Mucosa of descending colon (tissue), 3 donors: ENCODE measurements around the gene SYNDIG1. TPM values are rescaled to one million over a fixed set of nuclear protein-coding genes. Genes with fewer than 3 reads are reported as not detected.

Experiments
- ATAC-seq: fragments of 200-7000 bp; cut with Tn5 transposase; one replicate; pipeline ENCODE4 v1.9.1; 2020; ENCODE audit warnings: mild to moderate bottlenecking, moderate library complexity
- DNase-seq, 3 donors: peaks; one replicate each; pipeline ENCODE4 v3.0.0-alpha.2; 2020
- H3K36me3 ChIP-seq: fragments of 200-600 bp; one replicate; pipeline ENCODE4 v1.8.0; 2021; ENCODE audit warnings: low read depth, mild to moderate bottlenecking
- H3K4me1 ChIP-seq: fragments of 200-600 bp; one replicate; pipeline ENCODE4 v1.8.0; 2021; ENCODE audit warnings: low read depth, mild to moderate bottlenecking
- H3K4me3 ChIP-seq: fragments of 200-600 bp; one replicate; pipeline ENCODE4 v1.8.0; 2021; ENCODE audit warnings: mild to moderate bottlenecking
- H3K9me3 ChIP-seq: fragments of 200-600 bp; one replicate; pipeline ENCODE4 v1.8.0; 2021; ENCODE audit warnings: mild to moderate bottlenecking
- CTCF ChIP-seq: fragments of 200-600 bp; IDR thresholded peaks from one replicate; pipeline ENCODE4 v1.8.0; 2022; ENCODE audit warnings: antibody characterized with exemption, mild to moderate bottlenecking
- intact Hi-C, 2 donors: fragments of 100-400 bp; cut with DNase I in 1 of 2; cut with micrococcal nuclease in 1 of 2; formaldehyde crosslinking; loops; one replicate each; pipeline versions ENCODE4 v1.11.0 to v1.11.1; 2022; cut with DNase I, micrococcal nuclease
- total RNA-seq, 3 donors: library from RNA; stranded (reverse); fragmentation: NEBNext Ultra II Directional in 2 of 3; extraction: Animal tissue kit (Norgen Biotek cat#: 25700) in 2 of 3; gene quantifications; one replicate each; pipeline versions ENCODE4 v1.2.1 to v1.2.4, GENCODE V29; 2021 to 2023
- donor health status: DM: no; HTN: no; CAD: no; lungs with moderate emphysema.
- donor health status: DM: no; HTN: no; CAD: no.
- donor health status: DM: no; HTN: yes; CAD: no.

Gene SYNDIG1
- total RNA-seq, 3 donors from 2014 or later, result 0.12 to 0.46 (median 0.35) TPM

- Histone ChIP-seq H3K4me3 (no peak overlapping the region), H3K9me3 (peaks cover 8% of the 10 kb centered on the region), H3K36me3 (no peaks in the 10 kb centered on the region), H3K4me1 (no peaks in the 10 kb centered on the region)
- DNase-seq (no peak), ATAC-seq (no peak)
- intact Hi-C loops, result no loop called here
- no peak for TF ChIP-seq CTCF
Measured at GRCh38 chr20:24597051-24597450, 127.6 kb downstream of the SYNDIG1 start.

- TF ChIP-seq CTCF, result no peak
- ATAC-seq (no peak), DNase-seq (no peak)
- Histone ChIP-seq H3K9me3 (peaks cover 8% of the 10 kb centered on the region), H3K4me1 (no peaks in the 10 kb centered on the region), H3K36me3 (no peaks in the 10 kb centered on the region), H3K4me3 (no peak overlapping the region)
- intact Hi-C loops, result no loop called here
Measured at GRCh38 chr20:24598346-24598745, 128.9 kb downstream of the SYNDIG1 start.

- DNase-seq, result no peak
- ATAC-seq, result no peak
- H3K9me3 ChIP-seq, result peaks cover 8% of the 10 kb centered on the region
- H3K4me1 ChIP-seq, result no peaks in the 10 kb centered on the region
- no peak overlapping the region for H3K4me3 ChIP-seq
- intact Hi-C loops, result no loop called here
- H3K36me3 ChIP-seq, result no peaks in the 10 kb centered on the region
- no peak for TF ChIP-seq CTCF
Measured at GRCh38 chr20:24598996-24599395, 129.6 kb downstream of the SYNDIG1 start.

GRCh38 chr20:24600012-24600411 is 130.6 kb downstream of the SYNDIG1 start:
- Histone ChIP-seq H3K9me3 (peaks cover 8% of the 10 kb centered on the region), H3K4me1 (no peaks in the 10 kb centered on the region), H3K36me3 (no peaks in the 10 kb centered on the region), H3K4me3 (no peak overlapping the region)
- TF ChIP-seq CTCF, result no peak
- DNase-seq, result no peak
- ATAC-seq, result no peak
- intact Hi-C loops, result no loop called here

GRCh38 chr20:24603454-24603853 is 134.0 kb downstream of the SYNDIG1 start:
- intact Hi-C loops, result no loop called here
- DNase-seq, result no peak
- ATAC-seq, result no peak

More at GRCh38 chr20:24603454-24603853, 134.0 kb downstream of the SYNDIG1 start:
- no peak for TF ChIP-seq CTCF
- Histone ChIP-seq H3K4me1 (no peaks in the 10 kb centered on the region), H3K36me3 (no peaks in the 10 kb centered on the region), H3K9me3 (peaks cover 8% of the 10 kb centered on the region), H3K4me3 (no peak overlapping the region)
